Measurements from ENCODE around the gene MS4A4A. TPM values are rescaled to one million over a fixed set of nuclear protein-coding genes. Genes with fewer than 3 reads are reported as not detected.
A peak's percentile ranks its signal among the peaks of the same experiment; 100 is the strongest.

Gene MS4A4A
- total RNA-seq, 2 donors from 2014 or later, result 1.3 to 16.3 TPM

GRCh38 chr11:60242740-60243239 is 37.7 kb upstream of the MS4A4A start, which contains the start of gene MS4A4E:
MS4A4E (minus strand) TSS chr11:60243137; CDS start chr11:60230055, 13,082 bp downstream.
- H3K4me3 ChIP-seq, result no peak within 1 kb of the TSS
- H3K9me3 ChIP-seq, result no peaks in the 10 kb centered on the region
- 65 to 76% methylated on average over 5 of the region's 5 CpGs for WGBS, 2 donors
- H3K4me1 ChIP-seq, result no peaks in the 10 kb centered on the region
- no peak for DNase-seq
- no peak for ATAC-seq
- H3K27me3 ChIP-seq, result no peaks in the 10 kb centered on the region
- H3K27ac ChIP-seq, result peak within 1 kb of the TSS in 1 of 4 donors; percentile 11
- TF ChIP-seq CTCF (IDR thresholded peaks at IDR 0.05), result no peak
- TF ChIP-seq POLR2A (IDR thresholded peaks at IDR 0.05), result no peak
- intact Hi-C loops (cut with DNase I), result no loop called here
- H3K36me3 ChIP-seq (replicated peaks in 1 of 2; ENCODE audit: insufficient read depth in 1 of 2, low read depth in 2 of 2), result no peaks in the 10 kb centered on the region

DNA sequence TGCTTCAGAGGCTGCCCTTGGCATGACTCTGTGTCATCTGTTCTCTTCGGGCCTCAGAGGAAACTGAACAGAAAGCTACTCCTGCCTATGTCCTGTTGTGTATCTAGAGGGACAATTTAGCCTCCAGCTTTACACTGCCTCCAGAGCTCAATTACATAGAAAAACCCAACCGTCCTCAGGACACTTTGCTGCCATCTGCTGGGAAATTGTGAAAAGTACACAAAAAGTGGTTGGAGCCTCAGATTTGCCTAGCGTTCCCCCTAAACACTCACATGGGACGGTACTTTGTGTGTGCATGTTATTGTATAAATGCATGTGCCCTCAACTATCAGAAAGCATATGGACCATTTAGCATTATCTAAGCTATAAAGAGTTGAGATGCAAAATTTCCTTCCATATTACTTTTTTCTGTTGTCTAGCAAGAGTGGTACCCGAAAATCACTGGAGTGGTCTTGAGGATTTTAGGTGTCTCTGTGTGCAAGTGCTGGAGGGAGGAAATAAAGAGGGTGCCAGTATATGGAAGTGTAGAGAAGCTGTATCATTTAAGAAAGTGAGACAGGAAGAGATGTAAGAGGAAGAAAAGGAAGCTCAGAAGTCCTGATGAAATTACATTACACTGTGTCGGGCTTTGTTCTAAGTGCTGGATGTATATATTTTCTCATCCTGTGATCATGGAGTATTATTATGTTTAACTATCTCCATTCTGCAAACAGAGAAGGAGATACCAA is 28.8 kb upstream of the MS4A4A start:
- Histone ChIP-seq H3K4me1 (no peaks in the 10 kb centered on the region), H3K9me3 (peaks cover 0 to 10% (median 0%) of the 10 kb centered on the region in 3 donors), H3K4me3 (no peak overlapping the region), H3K36me3 (replicated peaks in 1 of 2; ENCODE audit: insufficient read depth in 1 of 2, low read depth in 2 of 2) (no peaks in the 10 kb centered on the region), H3K27me3 (no peaks in the 10 kb centered on the region), H3K27ac (peak overlapping the region in 1 of 4 donors; percentile 38)
- WGBS, 2 donors, result 36 to 53% methylated on average over 6 of the region's 6 CpGs
- peak in 6 of 7 experiments; percentile 32 to 55 (median 50) for TF ChIP-seq CTCF (IDR thresholded peaks at IDR 0.05)
- TF ChIP-seq POLR2A (IDR thresholded peaks at IDR 0.05), result no peak
- intact Hi-C loops (cut with DNase I), result no loop called here
- no peak for ATAC-seq
- peak in 3 of 4 donors; percentile 18 to 34 (median 21) for DNase-seq

DNA sequence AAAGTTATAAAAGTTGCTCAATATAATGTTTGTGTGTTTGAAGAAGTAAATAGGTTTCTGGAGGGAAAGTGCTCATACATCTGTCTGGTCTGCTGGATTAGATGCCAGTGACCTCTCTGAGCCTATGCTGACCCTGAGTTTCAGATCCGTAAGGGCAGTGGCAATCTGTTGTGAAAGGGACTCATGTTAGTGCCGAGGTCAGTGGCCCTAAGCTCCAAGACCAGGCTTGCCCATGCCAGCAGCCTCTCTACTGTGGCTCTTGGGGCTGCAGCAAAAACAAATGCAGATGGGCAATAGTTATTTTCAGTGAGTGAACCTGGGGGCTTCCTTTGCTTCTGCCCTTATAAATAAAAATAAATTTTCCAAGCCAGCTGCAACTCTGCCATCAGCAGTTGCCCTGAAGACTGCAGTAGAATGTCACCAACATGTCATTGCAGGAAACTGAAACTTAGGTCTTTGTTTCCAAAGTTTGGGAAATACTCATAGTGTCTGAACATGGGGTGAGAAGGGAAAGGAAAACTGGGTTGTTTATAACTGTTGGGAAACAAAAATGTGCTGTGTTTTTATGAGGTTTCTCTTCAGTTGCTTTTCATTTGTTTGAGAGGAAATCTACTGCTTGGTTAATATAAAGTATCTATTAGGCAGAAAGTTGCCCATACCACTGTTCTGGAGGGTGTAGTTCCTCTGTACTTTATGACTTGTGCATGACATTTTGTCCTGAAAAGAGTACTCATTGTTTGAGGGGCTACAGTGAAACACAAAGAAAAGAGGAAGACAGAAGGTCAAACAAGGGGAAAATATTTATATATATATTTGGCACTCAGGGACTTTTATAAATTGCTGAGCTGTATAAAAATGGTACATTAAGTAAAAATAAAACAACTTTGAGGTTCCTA is 28.0 kb upstream of the MS4A4A start:
- TF ChIP-seq CTCF (IDR thresholded peaks at IDR 0.05) (no peak), POLR2A (IDR thresholded peaks at IDR 0.05) (no peak)
- Histone ChIP-seq H3K36me3 (replicated peaks in 1 of 2; ENCODE audit: insufficient read depth in 1 of 2, low read depth in 2 of 2) (no peaks in the 10 kb centered on the region), H3K4me1 (no peaks in the 10 kb centered on the region), H3K27ac (peak overlapping the region in 1 of 4 donors; percentile 38), H3K4me3 (no peak overlapping the region), H3K27me3 (no peaks in the 10 kb centered on the region), H3K9me3 (peaks cover 0 to 10% (median 0%) of the 10 kb centered on the region in 3 donors)
- DNase-seq, result peak in 1 of 4 donors; percentile 26
- intact Hi-C loops (cut with DNase I), result no loop called here
- 40 to 48% methylated on average over 2 of the region's 2 CpGs for WGBS, 2 donors
- ATAC-seq, result no peak

DNA sequence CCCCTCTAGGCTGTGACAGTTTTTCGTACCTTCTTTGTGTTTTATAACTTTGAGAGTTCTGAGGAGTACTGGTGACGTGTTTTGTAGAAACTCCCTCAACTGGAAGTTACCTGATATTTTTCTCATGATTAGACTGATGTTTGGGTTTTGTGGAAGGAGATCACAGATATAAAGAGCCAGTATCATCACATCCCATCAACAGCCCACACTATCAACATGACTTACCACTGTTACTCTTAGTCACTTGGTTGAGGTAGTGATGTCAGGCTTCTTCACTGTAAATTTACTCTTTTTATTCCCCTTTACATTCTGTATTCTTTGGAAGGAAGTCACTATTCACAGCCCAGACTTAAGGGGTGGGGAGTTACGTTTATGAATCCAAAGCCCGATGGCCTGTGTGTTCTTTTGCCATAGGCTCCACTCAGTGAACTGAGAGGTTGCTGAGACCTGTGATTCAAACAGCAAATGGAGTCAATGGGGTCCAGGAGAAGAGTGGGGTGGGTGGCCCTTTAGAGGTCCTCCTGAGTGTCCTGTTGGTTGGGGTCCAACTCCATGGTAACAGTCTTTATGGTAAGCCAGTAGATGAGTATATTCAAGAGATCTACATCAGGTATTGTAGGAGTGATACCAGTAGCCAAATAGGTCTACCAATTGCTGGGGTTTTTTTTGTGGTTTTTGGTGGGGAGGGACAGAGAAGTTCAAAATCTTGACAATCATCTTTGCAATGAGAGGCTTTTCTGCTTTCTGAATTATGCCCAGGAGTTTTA is 22.3 kb upstream of the MS4A4A start:
- DNase-seq (no peak), ATAC-seq (no peak)
- TF ChIP-seq POLR2A (IDR thresholded peaks at IDR 0.05) (no peak), CTCF (IDR thresholded peaks at IDR 0.05) (no peak)
- 81 to 86% methylated on average over 4 of the region's 4 CpGs for WGBS, 2 donors
- Histone ChIP-seq H3K36me3 (replicated peaks in 1 of 2; ENCODE audit: insufficient read depth in 1 of 2, low read depth in 2 of 2) (no peaks in the 10 kb centered on the region), H3K27ac (no peak overlapping the region), H3K4me1 (no peaks in the 10 kb centered on the region), H3K4me3 (no peak overlapping the region), H3K27me3 (no peaks in the 10 kb centered on the region), H3K9me3 (peaks cover 0 to 10% (median 0%) of the 10 kb centered on the region in 3 donors)
- intact Hi-C loops (cut with DNase I), result no loop called here

Measured in body of pancreas (tissue), 4 donors.